ENCODE data around the gene HOXA1.
"Not testable (repeated sequence)": the region's sequence is repeated elsewhere in the genome, so short reads cannot be mapped to it uniquely, and the experiment has no call there.

The HOXA1 gene

GRCh38 chr7:27051451-27051850 lies 44.3 kb downstream of the HOXA1 start:
- intact Hi-C loops (cut with micrococcal nuclease) = no loop called here
- no peaks in the 10 kb centered on the region for H3K36me3 Mint-ChIP-seq (ENCODE audit: low read depth)
- H3K27me3 Mint-ChIP-seq = no peaks in the 10 kb centered on the region
- H3K4me1 Mint-ChIP-seq (ENCODE audit: low read depth) = peaks cover 3% of the 10 kb centered on the region
- H3K4me3 Mint-ChIP-seq = no peak overlapping the region
- no peak overlapping the region for H3K27ac Mint-ChIP-seq
- H3K9me3 Mint-ChIP-seq = no peaks in the 10 kb centered on the region

GRCh38 chr7:27048438-27048837 lies 47.4 kb downstream of the HOXA1 start:
- intact Hi-C loops (cut with micrococcal nuclease) = no loop called here
- Mint-ChIP-seq H3K27me3 (no peaks in the 10 kb centered on the region), H3K4me3 (no peak overlapping the region), H3K9me3 (no peaks in the 10 kb centered on the region), H3K4me1 (ENCODE audit: low read depth) (peaks cover 5% of the 10 kb centered on the region), H3K27ac (no peak overlapping the region), H3K36me3 (ENCODE audit: low read depth) (no peaks in the 10 kb centered on the region)

- Mint-ChIP-seq H3K27ac (no peak overlapping the region), H3K9me3 (no peaks in the 10 kb centered on the region), H3K27me3 (peaks cover 3% of the 10 kb centered on the region), H3K4me1 (ENCODE audit: low read depth) (peaks cover 5% of the 10 kb centered on the region), H3K4me3 (no peak overlapping the region), H3K36me3 (ENCODE audit: low read depth) (no peaks in the 10 kb centered on the region)
- intact Hi-C loops (cut with micrococcal nuclease) = no loop called here
Measured at GRCh38 chr7:27046854-27047549, 48.8 kb downstream of the HOXA1 start.

GRCh38 chr7:27045972-27046371 lies 49.8 kb downstream of the HOXA1 start:
- H3K27me3 Mint-ChIP-seq; intact Hi-C loops (cut with micrococcal nuclease); H3K4me1 Mint-ChIP-seq (ENCODE audit: low read depth); H3K9me3 Mint-ChIP-seq; H3K36me3 Mint-ChIP-seq (ENCODE audit: low read depth); H3K4me3 Mint-ChIP-seq; H3K27ac Mint-ChIP-seq: not testable (repeated sequence)

GRCh38 chr7:27045066-27045465 lies 50.7 kb downstream of the HOXA1 start:
- H3K27me3 Mint-ChIP-seq; intact Hi-C loops (cut with micrococcal nuclease); H3K27ac Mint-ChIP-seq; H3K4me3 Mint-ChIP-seq; H3K36me3 Mint-ChIP-seq (ENCODE audit: low read depth); H3K9me3 Mint-ChIP-seq; H3K4me1 Mint-ChIP-seq (ENCODE audit: low read depth): not testable (repeated sequence)
